Neuronal stem cell (in vitro differentiated cells): ENCODE measurements around the gene ZSCAN10.
A peak's percentile ranks its signal among the peaks of the same experiment; 100 is the strongest.
"Not testable (repeated sequence)": the region's sequence is repeated elsewhere in the genome, so short reads cannot be mapped to it uniquely, and the experiment has no call there.

Experiments used
- DNase-seq: peaks from one replicate; pipeline ENCODE4 v3.0.0-alpha.2; 2013; ENCODE audit warnings: low spot score
- H2AFZ ChIP-seq: one replicate; pipeline ENCODE4 v1.6.1; 2013; ENCODE audit warnings: mild to moderate bottlenecking, low read length, inconsistent platforms
- H2AK5ac ChIP-seq: 2 replicates; pipeline ENCODE4 v1.6.1; 2013; ENCODE audit warnings: low read depth, mild to moderate bottlenecking, inconsistent platforms, low read length, moderate library complexity, mixed read lengths
- H2BK120ac ChIP-seq: 2 replicates; pipeline ENCODE4 v1.6.1; 2013; ENCODE audit warnings: low read depth, mild to moderate bottlenecking, inconsistent platforms, low read length, moderate library complexity, mixed read lengths
- H2BK12ac ChIP-seq: one replicate; pipeline ENCODE4 v1.6.1; 2013; ENCODE audit warnings: low read length, inconsistent platforms
- H2BK15ac ChIP-seq: 2 replicates; pipeline ENCODE4 v1.6.1; 2013; ENCODE audit warnings: mild to moderate bottlenecking, low read length, inconsistent platforms, mixed read lengths
- H2BK5ac ChIP-seq: one replicate; pipeline ENCODE4 v1.6.1; 2013; ENCODE audit warnings: inconsistent platforms, mild to moderate bottlenecking, low read length, moderate library complexity
- H3K14ac ChIP-seq: one replicate; pipeline ENCODE4 v1.6.1; 2013; ENCODE audit warnings: low read length, inconsistent platforms
- H3K18ac ChIP-seq: 2 replicates; pipeline ENCODE4 v1.6.1; 2013; ENCODE audit warnings: low read length, inconsistent platforms
- H3K23ac ChIP-seq: 2 replicates; pipeline ENCODE4 v1.6.1; 2013; ENCODE audit warnings: low read depth, mild to moderate bottlenecking, mixed read lengths, low read length, inconsistent platforms; ENCODE audit not compliant: poor library complexity
- H3K27ac ChIP-seq: replicated peaks from 3 replicates; pipeline ENCODE4 v1.5.1; 2013; ENCODE audit warnings: low read length, inconsistent platforms
- H3K27me3 ChIP-seq, 3 experiments: 2 replicates each; pipeline ENCODE4 v1.6.1; 2013; ENCODE audit warnings: low read length in 3 of 3, mild to moderate bottlenecking in 2 of 3, inconsistent platforms in 1 of 3, low read depth in 1 of 3, mixed read lengths in 1 of 3, moderate library complexity in 1 of 3; ENCODE audit not compliant: control insufficient read depth in 3 of 3, insufficient read depth in 3 of 3
- H3K36me3 ChIP-seq, 2 donors: replicated peaks in 1 of 2; 2 replicates each; pipeline ENCODE4 v1.6.1; 2013; ENCODE audit warnings: low read length in 2 of 2; ENCODE audit not compliant: control insufficient read depth in 2 of 2, insufficient read depth in 2 of 2
- H3K4ac ChIP-seq: 2 replicates; pipeline ENCODE4 v1.6.1; 2013; ENCODE audit warnings: inconsistent platforms, mild to moderate bottlenecking, low read length, moderate library complexity
- H3K4me1 ChIP-seq, 2 donors: 1 replicate in 1 of 2; 2 replicates in 1 of 2; pipeline ENCODE4 v1.6.1; 2013; ENCODE audit warnings: low read length in 2 of 2, low read depth in 1 of 2; ENCODE audit not compliant: control insufficient read depth in 2 of 2, insufficient read depth in 1 of 2
- H3K4me2 ChIP-seq: one replicate; pipeline ENCODE4 v1.6.1; 2013; ENCODE audit warnings: mild to moderate bottlenecking, low read length, inconsistent platforms; ENCODE audit not compliant: insufficient read depth, poor library complexity, severe bottlenecking
- H3K4me3 ChIP-seq, 2 donors: 2 replicates each; pipeline ENCODE4 v1.5.1; 2013; ENCODE audit warnings: low read length in 2 of 2, mild to moderate bottlenecking in 2 of 2, inconsistent platforms in 1 of 2, moderate library complexity in 1 of 2
- H3K79me1 ChIP-seq: one replicate; pipeline ENCODE4 v1.6.1; 2013; ENCODE audit warnings: low read depth, mild to moderate bottlenecking, inconsistent platforms, low read length, moderate library complexity
- H3K9ac ChIP-seq: one replicate; pipeline ENCODE4 v1.6.1; 2013; ENCODE audit warnings: mild to moderate bottlenecking, low read depth, low read length, inconsistent platforms; ENCODE audit not compliant: poor library complexity
- H3K9me3 ChIP-seq, 2 donors: replicated peaks in 1 of 2; 2 replicates each; pipeline versions ENCODE3 to v1.6.1; 2013; ENCODE audit warnings: low read length in 2 of 2, mild to moderate bottlenecking in 2 of 2, inconsistent platforms in 1 of 2, low read depth in 1 of 2, mixed read lengths in 1 of 2, moderate library complexity in 1 of 2; ENCODE audit not compliant: control insufficient read depth in 2 of 2, insufficient read depth in 1 of 2
- H4K8ac ChIP-seq: one replicate; pipeline ENCODE4 v1.6.1; 2013; ENCODE audit warnings: low read depth, mild to moderate bottlenecking, inconsistent platforms, low read length, moderate library complexity
- H4K91ac ChIP-seq: one replicate; pipeline ENCODE4 v1.6.1; 2013; ENCODE audit warnings: low read length, low read depth, mild to moderate bottlenecking, inconsistent platforms; ENCODE audit not compliant: poor library complexity
- WGBS, 2 donors: extraction: QIAGEN DNeasy Blood & Tissue Kit; methylation state at CpG; one replicate each; pipeline ENCODE4 v1.1.7; 2013; ENCODE audit warnings: missing lambda C conversion rate in 2 of 2, mixed read lengths in 1 of 2; ENCODE audit not compliant: insufficient read length in 2 of 2, insufficient replicate concordance in 1 of 2; ENCODE audit errors: extremely low coverage in 2 of 2; 5-methylcytosine and 5-hydroxymethylcytosine counted together

The ZSCAN10 gene

DNA sequence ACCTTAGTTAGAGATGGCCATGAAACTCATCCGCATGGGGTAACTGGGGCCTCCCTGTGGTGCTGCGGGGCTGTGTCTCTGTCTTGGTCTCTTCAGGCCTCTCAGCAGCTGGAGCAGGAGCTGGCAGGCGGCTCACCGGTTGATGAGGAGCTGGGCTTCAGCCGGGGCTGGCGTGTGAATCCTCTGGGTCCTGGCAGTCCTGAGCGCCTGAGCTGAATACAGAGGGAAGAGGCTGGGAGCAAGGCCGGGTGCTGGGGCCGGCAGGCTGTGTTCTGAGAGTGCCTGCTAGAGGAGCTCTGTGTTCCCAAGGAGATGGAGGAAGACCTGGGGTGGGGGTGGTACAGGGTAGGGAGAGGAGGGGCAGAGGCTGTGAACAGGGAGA, 43.4 kb downstream of the ZSCAN10 start:
- not testable (repeated sequence) for H3K79me1 ChIP-seq, H2BK120ac ChIP-seq, H2AK5ac ChIP-seq, H3K4ac ChIP-seq, H3K18ac ChIP-seq, H2BK5ac ChIP-seq, H4K8ac ChIP-seq, H2BK12ac ChIP-seq, H3K4me2 ChIP-seq, H3K9me3 ChIP-seq, H3K4me1 ChIP-seq, H3K9ac ChIP-seq, H3K4me3 ChIP-seq, H2BK15ac ChIP-seq, H4K91ac ChIP-seq, DNase-seq, H2AFZ ChIP-seq, H3K23ac ChIP-seq, H3K14ac ChIP-seq, H3K27ac ChIP-seq
- no CpG with 5 or more reads among the region's 9 CpGs for WGBS, 2 donors
- Histone ChIP-seq H3K27me3 (peaks cover 0 to 17% (median 0%) of the 10 kb centered on the region in 3 experiments), H3K36me3 (peaks cover 7 to 12% of the 10 kb centered on the region in 2 donors)

DNA sequence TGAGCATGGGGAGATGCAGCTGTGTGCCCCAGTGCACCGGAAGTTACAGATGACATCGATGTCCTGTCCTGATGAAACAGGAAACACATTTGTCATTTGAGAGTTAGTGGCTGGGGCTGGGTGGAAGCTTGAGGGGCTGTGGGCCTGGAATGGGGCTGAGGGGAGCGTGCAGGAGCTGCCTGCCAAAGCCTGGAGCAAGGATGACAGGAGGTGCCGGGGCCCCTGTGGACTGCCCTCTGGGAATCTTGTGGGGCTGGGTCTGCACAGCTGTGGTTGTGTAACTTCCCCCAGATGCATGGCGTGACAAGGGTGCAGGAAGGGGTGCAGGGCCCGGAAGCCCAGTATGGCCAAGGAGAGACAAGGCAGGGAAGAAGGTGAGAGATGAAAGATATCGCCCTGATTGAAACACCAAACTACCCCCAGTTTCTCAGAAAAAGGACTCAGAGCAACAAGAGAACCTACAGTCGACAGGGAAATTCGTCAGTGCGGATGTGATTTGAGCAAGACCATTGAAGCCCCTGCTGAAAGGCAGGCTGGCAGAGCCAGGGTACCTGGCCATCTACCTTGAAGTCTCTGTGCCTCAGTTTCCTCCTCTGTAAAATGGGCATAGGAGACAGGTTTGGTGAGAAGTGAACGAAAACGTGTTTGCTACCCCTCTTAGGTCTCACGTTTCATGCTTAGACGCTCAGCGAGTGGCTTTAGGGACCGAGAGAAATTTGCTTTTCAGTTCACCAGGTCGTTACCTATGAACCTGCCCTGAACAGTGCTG, 43.9 kb downstream of the ZSCAN10 start:
- Histone ChIP-seq H3K23ac (no peak overlapping the region), H3K79me1 (peaks cover 1% of the 10 kb centered on the region), H2BK12ac (no peak overlapping the region), H3K36me3 (peaks cover 7 to 12% of the 10 kb centered on the region in 2 donors), H4K91ac (no peak overlapping the region), H2BK5ac (no peak overlapping the region), H3K27ac (no peak overlapping the region), H3K14ac (no peak overlapping the region), H2BK120ac (no peak overlapping the region), H3K18ac (no peak overlapping the region), H3K9me3 (peaks cover 0 to 2% of the 10 kb centered on the region in 2 donors), H4K8ac (peak overlapping the region; percentile 17), H3K4me1 (peaks cover 5 to 7% of the 10 kb centered on the region in 2 donors), H3K9ac (no peak overlapping the region), H3K4me2 (no peak overlapping the region), H2AFZ (no peak overlapping the region), H3K4ac (no peak overlapping the region), H2BK15ac (no peak overlapping the region), H3K4me3 (no peak overlapping the region), H2AK5ac (no peak overlapping the region), H3K27me3 (peaks cover 0 to 18% (median 0%) of the 10 kb centered on the region in 3 experiments)
- WGBS, 2 donors: no CpG with 5 or more reads among the region's 17 CpGs
- no peak for DNase-seq

DNA sequence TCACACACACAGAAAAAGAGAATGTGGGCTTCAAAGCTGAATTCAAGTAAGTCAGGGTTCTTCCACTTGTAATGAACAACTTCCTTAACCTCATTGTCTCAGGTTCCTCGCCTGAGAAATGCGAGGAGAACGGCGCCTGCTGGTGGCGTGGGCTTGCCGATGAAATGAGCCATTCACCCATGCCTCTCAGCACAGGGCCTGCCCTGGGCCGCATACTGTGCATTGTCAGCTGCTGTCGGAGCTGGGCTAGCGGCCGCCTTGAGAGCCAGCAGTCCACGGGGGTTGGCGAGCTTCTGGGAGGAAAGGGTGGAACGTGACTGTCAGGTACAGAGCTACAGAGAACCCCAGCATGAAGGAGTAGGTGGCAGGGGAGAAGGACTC, 45.8 kb downstream of the ZSCAN10 start:
- not testable (repeated sequence) for H2BK15ac ChIP-seq, H3K27ac ChIP-seq, H2BK120ac ChIP-seq, H3K18ac ChIP-seq, H4K8ac ChIP-seq, H3K9me3 ChIP-seq, H2BK12ac ChIP-seq, H3K14ac ChIP-seq, H3K4ac ChIP-seq, H3K4me2 ChIP-seq, H3K4me1 ChIP-seq, H4K91ac ChIP-seq, H3K4me3 ChIP-seq, DNase-seq, H2AK5ac ChIP-seq, H3K79me1 ChIP-seq, H3K9ac ChIP-seq, H2BK5ac ChIP-seq, H2AFZ ChIP-seq, H3K23ac ChIP-seq
- H3K36me3 ChIP-seq: peaks cover 7 to 12% of the 10 kb centered on the region in 2 donors
- WGBS, 2 donors: no CpG with 5 or more reads among the region's 13 CpGs
- H3K27me3 ChIP-seq: peaks cover 0 to 27% (median 5%) of the 10 kb centered on the region in 3 experiments

DNA sequence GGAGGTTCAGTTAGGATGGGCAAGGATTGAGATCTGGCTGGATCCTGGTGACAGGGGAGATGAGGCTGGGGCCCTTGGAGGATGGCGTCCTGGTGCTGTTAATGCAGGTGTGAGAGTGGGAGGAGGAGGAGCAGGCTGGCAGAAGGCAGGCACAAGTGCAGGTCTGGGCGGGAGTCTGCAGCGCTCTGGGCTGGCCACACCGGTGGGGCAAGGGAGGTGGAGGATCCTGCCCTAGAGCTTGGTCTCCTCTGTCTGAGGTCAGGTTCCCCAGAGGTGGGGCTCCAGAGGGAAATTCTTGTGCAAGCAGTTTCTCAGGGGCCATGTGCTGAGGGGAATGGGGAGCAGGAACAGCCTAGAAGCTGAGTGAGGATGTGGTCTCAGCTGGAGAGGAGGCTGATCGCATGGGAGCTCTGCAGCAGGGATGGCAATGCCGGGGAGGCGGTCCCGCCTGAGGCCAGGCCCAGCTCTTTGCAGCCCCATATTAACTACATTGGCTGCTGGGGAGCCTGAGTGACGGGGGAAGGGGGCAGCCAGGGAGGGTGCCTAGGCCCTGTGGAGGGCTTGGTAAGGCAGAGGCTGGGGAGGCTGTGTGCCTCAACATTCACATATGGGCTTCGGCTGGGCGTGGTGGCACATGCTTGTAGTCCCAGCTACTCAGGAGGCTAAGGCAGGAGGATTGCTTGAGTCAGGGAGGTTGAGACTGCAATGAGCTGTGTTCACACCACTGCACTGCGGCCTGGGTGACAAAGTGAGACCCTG, 46.3 kb downstream of the ZSCAN10 start:
- H3K79me1 ChIP-seq, H3K27ac ChIP-seq, H4K8ac ChIP-seq, H3K4me3 ChIP-seq, H2AFZ ChIP-seq, H4K91ac ChIP-seq, H2AK5ac ChIP-seq, H3K9ac ChIP-seq, H3K4me1 ChIP-seq, H2BK120ac ChIP-seq, H2BK15ac ChIP-seq, H3K14ac ChIP-seq, H3K4ac ChIP-seq, H3K4me2 ChIP-seq, H3K23ac ChIP-seq, H2BK12ac ChIP-seq, H3K18ac ChIP-seq, H2BK5ac ChIP-seq, DNase-seq, H3K9me3 ChIP-seq: not testable (repeated sequence)
- H3K27me3 ChIP-seq: peaks cover 0 to 27% (median 9%) of the 10 kb centered on the region in 3 experiments
- no CpG with 5 or more reads among the region's 12 CpGs for WGBS, 2 donors
- peaks cover 7 to 12% of the 10 kb centered on the region in 2 donors for H3K36me3 ChIP-seq
